Right lobe of liver (tissue), 6 donors: Measurements from ENCODE around the gene CCDC184. TPM values are rescaled to one million over a fixed set of nuclear protein-coding genes. Genes with fewer than 3 reads are reported as not detected.
A peak's percentile ranks its signal among the peaks of the same experiment; 100 is the strongest.

ENCODE experiments used
- ATAC-seq, 4 donors: fragments of 200-7000 bp; cut with Tn5 transposase; one replicate each; pipeline ENCODE4 v1.9.1; 2020; ENCODE audit warnings: mild to moderate bottlenecking in 4 of 4, moderate library complexity in 4 of 4
- DNase-seq, 3 donors: peaks; one replicate each; pipeline ENCODE4 v3.0.0-alpha.2; 2020
- H3K27ac ChIP-seq, 3 donors: fragments of 200-600 bp; one replicate each; pipeline ENCODE4 v1.8.0; 2022
- H3K27me3 ChIP-seq, 2 donors: fragments of 200-600 bp; one replicate each; pipeline ENCODE4 v1.8.0; 2022
- H3K36me3 ChIP-seq, 4 donors: fragments of 200-600 bp; sonication (generic) in 1 of 4; one replicate each; pipeline versions ENCODE4 v1.5.1 to v1.8.0; 2017 to 2022; ENCODE audit warnings: control low read depth in 1 of 4
- H3K4me1 ChIP-seq, 4 donors: fragments of 200-600 bp; sonication (generic) in 1 of 4; one replicate each; pipeline versions ENCODE4 v1.5.1 to v1.8.0; 2017 to 2022; ENCODE audit warnings: control low read depth in 1 of 4
- H3K4me3 ChIP-seq, 3 donors: fragments of 200-600 bp; one replicate each; pipeline ENCODE4 v1.8.0; 2022
- H3K9me3 ChIP-seq, 4 donors: fragments of 200-600 bp; sonication (generic) in 1 of 4; one replicate each; pipeline versions ENCODE4 v1.5.1 to v1.8.0; 2017 to 2022; ENCODE audit warnings: control low read depth in 1 of 4
- POLR2A ChIP-seq: fragments of 450-650 bp; IDR thresholded peaks from one replicate; pipeline ENCODE4 v1.6.1; 2017; ENCODE audit warnings: antibody characterized with exemption, mild to moderate bottlenecking
- WGBS: methylation state at CpG from one replicate; pipeline ENCODE4 v1.1.6; 2018; ENCODE audit warnings: low coverage, low lambda C conversion rate; ENCODE audit not compliant: insufficient coverage; ENCODE audit errors: missing lambda C conversion rate; 5-methylcytosine and 5-hydroxymethylcytosine counted together
- intact Hi-C, 2 donors: fragments of 100-400 bp; cut with DNase I; formaldehyde crosslinking; loops; one replicate each; pipeline versions ENCODE4 v1.11.2 to v1.14.1; 2022
- total RNA-seq, 6 experiments: library from RNA; depleted of rRNA in 2 of 6; stranded (reverse); fragments of >200 nt in 2 of 6; fragmentation: NEBNext Ultra II Directional in 3 of 6; extraction: Animal tissue kit (Norgen Biotek cat#: 25700) in 3 of 6; gene quantifications; one replicate each; pipeline versions ENCODE4 v1.1.0 to v1.2.4, GENCODE V29; 2016 to 2023
- TF ChIP-seq, protein P1 (sequence below), 4 donors: fragments of 200-600 bp in 3 of 4; fragments of 450-650 bp in 1 of 4; IDR thresholded peaks; one replicate each; pipeline versions ENCODE4 v1.5.1 to v1.8.0; 2016 to 2022; ENCODE audit warnings: antibody characterized with exemption in 4 of 4, mild to moderate bottlenecking in 2 of 4
- donor health status: DM: no; HTN: yes; CAD: no.
- donor health status: DM: no; HTN: no; CAD: no.
- donor health status: DM: no; HTN: no; CAD: no.
- donor health status: DM: no; HTN: yes; CAD: no.
- donor health status: DM: no; HTN: yes; CAD: no.

CCDC184 gene
- total RNA-seq, 6 experiments from 2014 or later: 0.11 to 0.46 (median 0.23) TPM; not detected in 3

DNA sequence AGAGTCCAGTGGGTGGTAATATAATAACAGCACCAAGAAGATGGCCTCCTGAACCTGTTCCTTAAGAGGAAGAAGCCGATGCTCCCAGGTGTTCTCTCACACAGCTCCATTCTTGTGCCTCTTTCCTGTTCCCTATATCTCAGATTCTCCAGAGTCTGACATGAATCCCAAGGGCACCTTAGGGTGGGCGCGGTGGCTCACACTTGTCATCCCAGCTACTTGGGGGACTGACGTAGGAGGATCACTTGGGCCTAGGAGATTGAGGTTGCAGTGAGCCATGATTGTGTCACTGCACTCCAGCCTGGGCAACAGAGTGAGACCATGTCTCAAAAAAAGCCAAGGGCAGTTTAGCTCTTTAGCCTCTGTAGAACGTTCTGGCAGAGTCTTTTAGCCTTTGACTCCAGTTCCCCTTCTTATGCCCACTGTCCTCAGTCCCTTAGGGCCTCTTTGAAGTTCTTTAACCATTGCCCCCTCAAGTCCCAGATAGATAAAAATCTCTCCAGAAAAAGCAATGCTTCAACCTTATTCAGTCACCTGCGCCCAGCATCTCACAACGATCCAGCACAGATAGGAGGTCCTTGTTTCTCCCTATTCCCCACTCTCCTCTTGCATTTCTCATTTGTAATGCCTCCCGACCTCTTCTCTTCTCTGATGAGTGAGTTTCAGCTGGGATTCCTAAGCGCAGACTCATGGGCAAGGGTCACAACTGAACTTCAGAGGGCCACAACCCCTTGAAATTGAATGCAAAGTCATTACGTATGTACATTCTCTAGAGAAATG is 4.7 kb downstream of the CCDC184 start:
- 70% methylated on average over 10 of the region's 10 CpGs for WGBS
- intact Hi-C loops: no loop called here
- peaks cover 0 to 12% of the 10 kb centered on the region in 2 donors for H3K27me3 ChIP-seq

GRCh38 chr12:48189331-48190125 is 6.1 kb downstream of the CCDC184 start:
- Histone ChIP-seq H3K36me3 (no peaks in the 10 kb centered on the region), H3K4me3 (no peak overlapping the region), H3K9me3 (no peaks in the 10 kb centered on the region), H3K4me1 (no peaks in the 10 kb centered on the region), H3K27ac (no peak overlapping the region), H3K27me3 (peaks cover 0 to under 1% of the 10 kb centered on the region in 2 donors)
- ATAC-seq: peak; percentile 87 to 92 (median 90)
- TF ChIP-seq, protein P1, sequence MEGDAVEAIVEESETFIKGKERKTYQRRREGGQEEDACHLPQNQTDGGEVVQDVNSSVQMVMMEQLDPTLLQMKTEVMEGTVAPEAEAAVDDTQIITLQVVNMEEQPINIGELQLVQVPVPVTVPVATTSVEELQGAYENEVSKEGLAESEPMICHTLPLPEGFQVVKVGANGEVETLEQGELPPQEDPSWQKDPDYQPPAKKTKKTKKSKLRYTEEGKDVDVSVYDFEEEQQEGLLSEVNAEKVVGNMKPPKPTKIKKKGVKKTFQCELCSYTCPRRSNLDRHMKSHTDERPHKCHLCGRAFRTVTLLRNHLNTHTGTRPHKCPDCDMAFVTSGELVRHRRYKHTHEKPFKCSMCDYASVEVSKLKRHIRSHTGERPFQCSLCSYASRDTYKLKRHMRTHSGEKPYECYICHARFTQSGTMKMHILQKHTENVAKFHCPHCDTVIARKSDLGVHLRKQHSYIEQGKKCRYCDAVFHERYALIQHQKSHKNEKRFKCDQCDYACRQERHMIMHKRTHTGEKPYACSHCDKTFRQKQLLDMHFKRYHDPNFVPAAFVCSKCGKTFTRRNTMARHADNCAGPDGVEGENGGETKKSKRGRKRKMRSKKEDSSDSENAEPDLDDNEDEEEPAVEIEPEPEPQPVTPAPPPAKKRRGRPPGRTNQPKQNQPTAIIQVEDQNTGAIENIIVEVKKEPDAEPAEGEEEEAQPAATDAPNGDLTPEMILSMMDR (IDR thresholded peaks at IDR 0.05): peak; percentile 70 to 89 (median 88)
- no peak for TF ChIP-seq POLR2A
- intact Hi-C loops: no loop called here
- WGBS: 38% methylated on average over 6 of the region's 6 CpGs
- peak in 1 of 3 donors; percentile 55 for DNase-seq

More for the DNA sequence above, 4.7 kb downstream of the CCDC184 start:
- Histone ChIP-seq H3K4me3 (no peak overlapping the region), H3K36me3 (no peaks in the 10 kb centered on the region), H3K4me1 (peaks cover 0 to 5% (median 0%) of the 10 kb centered on the region in 4 donors), H3K27ac (no peak overlapping the region), H3K9me3 (no peaks in the 10 kb centered on the region)
- no peak for ATAC-seq
- TF ChIP-seq, protein P1 (IDR thresholded peaks at IDR 0.05): no peak
- no peak for TF ChIP-seq POLR2A
- no peak for DNase-seq

GRCh38 chr12:48191096-48191495 is 7.7 kb downstream of the CCDC184 start:
- Histone ChIP-seq H3K36me3 (no peaks in the 10 kb centered on the region), H3K27ac (no peak overlapping the region), H3K9me3 (no peaks in the 10 kb centered on the region), H3K27me3 (no peaks in the 10 kb centered on the region), H3K4me3 (no peak overlapping the region), H3K4me1 (no peaks in the 10 kb centered on the region)
- intact Hi-C loops: no loop called here
- TF ChIP-seq, protein P1 (IDR thresholded peaks at IDR 0.05): no peak
- no peak for TF ChIP-seq POLR2A
- DNase-seq (no peak), ATAC-seq (no peak)

GRCh38 chr12:48192861-48193260 is 9.4 kb downstream of the CCDC184 start:
- WGBS: 77% methylated on average over 1 of the region's 1 CpG
- TF ChIP-seq, protein P1 (IDR thresholded peaks at IDR 0.05): no peak
- no peak for TF ChIP-seq POLR2A
- Histone ChIP-seq H3K36me3 (no peaks in the 10 kb centered on the region), H3K27ac (no peak overlapping the region), H3K27me3 (no peaks in the 10 kb centered on the region), H3K4me3 (no peak overlapping the region), H3K9me3 (no peaks in the 10 kb centered on the region), H3K4me1 (peaks cover 0 to 6% (median 2%) of the 10 kb centered on the region in 4 donors)
- intact Hi-C loops: no loop called here
- ATAC-seq (no peak), DNase-seq (no peak)
